Fibroblast of mammary gland (primary cell): ENCODE results near the gene CELF3.
A peak's percentile ranks its signal among the peaks of the same experiment; 100 is the strongest.

ENCODE experiments used
- DNase-seq: peaks from one replicate; pipeline ENCODE4 v3.0.0-alpha.2; 2010; ENCODE audit warnings: low read depth
- H3K4me3 ChIP-seq: 2 replicates; pipeline ENCODE4 v1.5.1; 2011; ENCODE audit warnings: low read depth, mild to moderate bottlenecking, low read length, moderate library complexity; ENCODE audit not compliant: control insufficient read depth
- CTCF ChIP-seq: conservative IDR thresholded peaks from 2 replicates; pipeline ENCODE4 v1.5.1; 2011; ENCODE audit warnings: low read depth, low read length, inconsistent platforms; ENCODE audit not compliant: control insufficient read depth, insufficient read depth

CELF3 gene

GRCh38 chr1:151716771-151717631 lies at the start of gene CELF3:
Gene CELF3, minus strand, starts transcription at chr1:151716803. Its CDS starts 783 bp downstream, at chr1:151716020.
- no peak within 1 kb of the TSS for H3K4me3 ChIP-seq
- TF ChIP-seq CTCF: no peak
- DNase-seq: no peak

GRCh38 chr1:151763990-151764389 lies 47.4 kb upstream of the CELF3 start:
- DNase-seq: peak; percentile 30
- peak overlapping the region; percentile 84 for H3K4me3 ChIP-seq
- TF ChIP-seq CTCF: no peak

GRCh38 chr1:151762941-151763921 lies 46.6 kb upstream of the CELF3 start, which contains the start of gene MRPL9:
Gene MRPL9, minus strand, starts transcription at chr1:151763496. Its CDS starts 17 bp downstream, at chr1:151763479.
- peak; percentile 69 for DNase-seq
- H3K4me3 ChIP-seq: peak within 1 kb of the TSS; percentile 84
- no peak for TF ChIP-seq CTCF

- DNase-seq: no peak
- no peak overlapping the region for H3K4me3 ChIP-seq
- TF ChIP-seq CTCF: no peak
These were observed 44.2 kb upstream of the CELF3 start for GRCh38 chr1:151760597-151761385.

- peak; percentile 7 for DNase-seq
- no peak overlapping the region for H3K4me3 ChIP-seq
- TF ChIP-seq CTCF: no peak
These were observed 42.6 kb upstream of the CELF3 start for GRCh38 chr1:151759241-151759640.

- DNase-seq: peak; percentile 46
- TF ChIP-seq CTCF: no peak
- no peak overlapping the region for H3K4me3 ChIP-seq
These were observed 39.7 kb upstream of the CELF3 start for GRCh38 chr1:151756291-151756690.
